ENCODE data around the gene ASB18. TPM values are rescaled to one million over a fixed set of nuclear protein-coding genes. Genes with fewer than 3 reads are reported as not detected.

ASB18 gene
- total RNA-seq, 1 experiment from 2014 or later = not detected

DNA sequence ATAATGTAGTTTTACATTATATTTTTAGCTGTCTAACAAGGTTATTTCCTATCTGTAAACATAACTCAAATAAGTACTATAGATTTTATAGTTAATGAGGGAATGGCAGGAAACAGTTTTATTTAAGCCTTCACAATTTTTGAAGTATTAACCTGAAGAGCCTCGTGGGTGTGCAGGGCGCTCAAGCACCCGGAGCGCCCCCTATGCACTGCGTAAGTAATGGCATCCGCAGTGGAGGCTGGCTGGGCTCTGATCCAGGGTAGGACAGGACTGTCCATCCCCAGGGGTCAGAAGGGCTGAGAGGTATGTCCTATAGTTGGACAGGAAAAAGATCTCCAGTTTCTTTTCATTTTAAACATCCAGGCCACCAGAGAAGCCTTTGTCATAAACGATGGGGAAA is 87.8 kb downstream of the ASB18 start:
- no peaks in the 10 kb centered on the region for H3K9me3 ChIP-seq (ENCODE audit: control insufficient read depth, insufficient read depth, low read depth, low read length)
- no peaks in the 10 kb centered on the region for H3K27me3 ChIP-seq (ENCODE audit: control insufficient read depth, insufficient read depth, low read length)
- TF ChIP-seq, protein P1, sequence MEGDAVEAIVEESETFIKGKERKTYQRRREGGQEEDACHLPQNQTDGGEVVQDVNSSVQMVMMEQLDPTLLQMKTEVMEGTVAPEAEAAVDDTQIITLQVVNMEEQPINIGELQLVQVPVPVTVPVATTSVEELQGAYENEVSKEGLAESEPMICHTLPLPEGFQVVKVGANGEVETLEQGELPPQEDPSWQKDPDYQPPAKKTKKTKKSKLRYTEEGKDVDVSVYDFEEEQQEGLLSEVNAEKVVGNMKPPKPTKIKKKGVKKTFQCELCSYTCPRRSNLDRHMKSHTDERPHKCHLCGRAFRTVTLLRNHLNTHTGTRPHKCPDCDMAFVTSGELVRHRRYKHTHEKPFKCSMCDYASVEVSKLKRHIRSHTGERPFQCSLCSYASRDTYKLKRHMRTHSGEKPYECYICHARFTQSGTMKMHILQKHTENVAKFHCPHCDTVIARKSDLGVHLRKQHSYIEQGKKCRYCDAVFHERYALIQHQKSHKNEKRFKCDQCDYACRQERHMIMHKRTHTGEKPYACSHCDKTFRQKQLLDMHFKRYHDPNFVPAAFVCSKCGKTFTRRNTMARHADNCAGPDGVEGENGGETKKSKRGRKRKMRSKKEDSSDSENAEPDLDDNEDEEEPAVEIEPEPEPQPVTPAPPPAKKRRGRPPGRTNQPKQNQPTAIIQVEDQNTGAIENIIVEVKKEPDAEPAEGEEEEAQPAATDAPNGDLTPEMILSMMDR (IDR thresholded peaks at IDR 0.05) = peak; percentile 97
- no peak for TF ChIP-seq TCF7L2 (IDR thresholded peaks at IDR 0.05; ENCODE audit: low read depth, low read length)
- CTCF ChIA-PET = interaction anchor here (1.0 kb wide), 1 partner anchor 15 kb away, joined by 4 read pairs; no protein-coding TSS in a partner anchor
- intact Hi-C loops (cut with micrococcal nuclease; ENCODE audit: unreplicated experiment) (loop anchor here (2.0 to 10.0 kb wide), 2 partner anchors 242 to 410 kb away; no protein-coding TSS in a partner anchor), in situ Hi-C loops (cut with HindIII; ENCODE audit: low pct_unique_long_range_greater_than_20kb, low sequenced_read_pairs) (no loop called here)
- no peak overlapping the region for H3K27ac ChIP-seq (ENCODE audit: low read length)
- H3K4me1 ChIP-seq (ENCODE audit: control insufficient read depth, insufficient read depth, low read length) = peaks cover 17% of the 10 kb centered on the region
- H3K4me3 ChIP-seq (ENCODE audit: low read depth in 2 of 2, low read length in 2 of 2) = no peak overlapping the region
- POLR2A ChIA-PET = no interaction called here
- ATAC-seq = peak; percentile 44; the same call in 1 of the 2 replicates
- no TSS peak for BruUV-seq (replicated peaks)
- DNase-seq (ENCODE audit: low read depth, low spot score) = no peak
- no peaks in the 10 kb centered on the region for H3K36me3 ChIP-seq (ENCODE audit: control insufficient read depth, insufficient read depth, low read length)

GRCh38 chr2:236175548-236176150 is 88.6 kb downstream of the ASB18 start:
- ChIA-PET CTCF (interaction anchor here (1.0 kb wide), 1 partner anchor 14 kb away, joined by 4 read pairs; no protein-coding TSS in a partner anchor), POLR2A (no interaction called here)
- Histone ChIP-seq H3K4me3 (ENCODE audit: low read depth in 2 of 2, low read length in 2 of 2) (no peak overlapping the region), H3K27me3 (ENCODE audit: control insufficient read depth, insufficient read depth, low read length) (no peaks in the 10 kb centered on the region), H3K36me3 (ENCODE audit: control insufficient read depth, insufficient read depth, low read length) (no peaks in the 10 kb centered on the region), H3K9me3 (ENCODE audit: control insufficient read depth, insufficient read depth, low read depth, low read length) (no peaks in the 10 kb centered on the region), H3K27ac (ENCODE audit: low read length) (no peak overlapping the region), H3K4me1 (ENCODE audit: control insufficient read depth, insufficient read depth, low read length) (peaks cover 15% of the 10 kb centered on the region)
- in situ Hi-C loops (cut with HindIII; ENCODE audit: low pct_unique_long_range_greater_than_20kb, low sequenced_read_pairs) (no loop called here), intact Hi-C loops (cut with micrococcal nuclease; ENCODE audit: unreplicated experiment) (loop anchor here (2.0 to 10.0 kb wide), 2 partner anchors 241 to 409 kb away; no protein-coding TSS in a partner anchor)
- DNase-seq (ENCODE audit: low read depth, low spot score) (no peak), ATAC-seq (no peak)
- TF ChIP-seq REST (IDR thresholded peaks at IDR 0.05; ENCODE audit: insufficient read depth in 1 of 2, low read depth in 2 of 2, low read length in 1 of 2) (no peak), POLR2AphosphoS5 (IDR thresholded peaks at IDR 0.05; ENCODE audit: low read depth, low read length) (no peak)
- TF ChIP-seq, protein P1 (IDR thresholded peaks at IDR 0.05) = no peak
- BruUV-seq (replicated peaks) = no TSS peak

All from Panc1 (cell line).